K562 (cell line): ENCODE results near the gene DNAAF3. TPM values are rescaled to one million over a fixed set of nuclear protein-coding genes. Genes with fewer than 3 reads are reported as not detected.
A peak's percentile ranks its signal among the peaks of the same experiment; 100 is the strongest.

Experiments
- EGR1 ChIP-seq: fragments of 450-650 bp; conservative IDR thresholded peaks from 2 replicates; pipeline ENCODE4 v1.6.1; 2017; ENCODE audit warnings: mild to moderate bottlenecking
- EHMT2 ChIP-seq: fragments of 450-650 bp; IDR thresholded peaks from 2 replicates; pipeline ENCODE4 v1.6.1; 2018; ENCODE audit warnings: antibody characterized with exemption
- EP300 ChIP-seq: IDR thresholded peaks from 2 replicates; pipeline ENCODE4 v1.6.1; 2012; ENCODE audit warnings: low read length, improper control_type of control experiment
- EWSR1 ChIP-seq: fragments of 450-650 bp; IDR thresholded peaks from 2 replicates; pipeline ENCODE4 v1.6.1; 2018; ENCODE audit warnings: borderline replicate concordance, mild to moderate bottlenecking, low read depth, moderate library complexity; ENCODE audit not compliant: partially characterized antibody
- HNRNPK ChIP-seq: fragments of 200-400 bp; formaldehyde crosslinking; IDR thresholded peaks from one replicate; pipeline ENCODE4 v1.6.1; 2018; ENCODE audit warnings: mild to moderate bottlenecking, low read depth, low read length; ENCODE audit not compliant: poor library complexity, severe bottlenecking
- HNRNPUL1 ChIP-seq: fragments of 200-400 bp; formaldehyde crosslinking; IDR thresholded peaks from 2 replicates; pipeline ENCODE4 v1.6.1; 2017; ENCODE audit warnings: low read length
- KAT7 ChIP-seq: sonication (generic); formaldehyde crosslinking; IDR thresholded peaks from 2 replicates; pipeline ENCODE4 v1.8.0; 2022; ENCODE audit warnings: missing genetic modification reagents, mild to moderate bottlenecking, borderline replicate concordance
- NCOA2 ChIP-seq, 2 experiments: fragments of 450-650 bp; IDR thresholded peaks; 2 replicates each; pipeline ENCODE4 v1.6.1; 2018; ENCODE audit warnings: mild to moderate bottlenecking in 2 of 2, moderate library complexity in 1 of 2; ENCODE audit not compliant: partially characterized antibody in 2 of 2
- RCOR1 ChIP-seq, 2 experiments: IDR thresholded peaks; 2 replicates each; pipeline ENCODE4 v1.6.1; 2012; ENCODE audit warnings: low read depth in 2 of 2, low read length in 2 of 2, borderline replicate concordance in 1 of 2, improper control_type of control experiment in 1 of 2
- THAP12 ChIP-seq: fragments of 250-450 bp; sonication (Bioruptor Pico); IDR thresholded peaks from 2 replicates; pipeline ENCODE4 v1.9.0; 2021; ENCODE audit warnings: mild to moderate bottlenecking, inconsistent platforms
- ZNF23 ChIP-seq: fragments of 250-450 bp; sonication (Bioruptor Pico); IDR thresholded peaks from 2 replicates; pipeline ENCODE4 v1.4.0; 2020; ENCODE audit warnings: mild to moderate bottlenecking
- ZNF354B ChIP-seq: fragments of 250-450 bp; sonication (Bioruptor Pico); IDR thresholded peaks from 2 replicates; pipeline ENCODE4 v1.4.0; 2020
- ZNF444 ChIP-seq: fragments of 250-450 bp; sonication (Bioruptor Pico); IDR thresholded peaks from 2 replicates; pipeline ENCODE4 v1.4.0; 2020; ENCODE audit warnings: mild to moderate bottlenecking, moderate library complexity
- ZZZ3 ChIP-seq: fragments of 450-650 bp; IDR thresholded peaks from 2 replicates; pipeline ENCODE4 v1.6.1; 2016; ENCODE audit warnings: antibody characterized with exemption, mild to moderate bottlenecking, moderate library complexity
- polyA plus RNA-seq, 8 experiments: library from polyadenylated mRNA; depleted of rRNA in 4 of 8; stranded (reverse) in 5 of 8; unstranded in 3 of 8; fragments of >200 nt; fragmentation: Nextera tagmentation in 2 of 8; fragmentation: Illumina TruSeq in 1 of 8; extraction: Ambion mirVana in 2 of 8; extraction: Trizol in 1 of 8; gene quantifications; 2 replicates each; pipeline versions ENCODE4 v1.2.1 to v1.2.3, GENCODE V29; 2011 to 2014; ENCODE audit warnings: inconsistent platforms in 1 of 8, missing spikeins in 1 of 8
- total RNA-seq, 7 experiments: library from RNA; depleted of rRNA in 6 of 7; stranded (reverse); fragments of >200 nt in 6 of 7; fragmentation: Illumina TruSeq in 2 of 7; extraction: Trizol in 2 of 7; gene quantifications; 2 replicates each; pipeline versions ENCODE4 v1.2.1 to v1.2.3, GENCODE V29; 2011 to 2021; ENCODE audit warnings: low replicate concordance in 1 of 7
- TF ChIP-seq, protein P1 (sequence below): fragments of 450-650 bp; IDR thresholded peaks from 2 replicates; pipeline ENCODE4 v1.6.1; 2016; ENCODE audit warnings: antibody characterized with exemption
- TF ChIP-seq, protein P2 (sequence below): sonication (generic); IDR thresholded peaks from 2 replicates; pipeline ENCODE4 v1.6.1; 2016
- TF ChIP-seq, protein P3 (sequence below): sonication (generic); formaldehyde crosslinking; IDR thresholded peaks from 2 replicates; pipeline ENCODE4 v1.8.1; 2023; ENCODE audit warnings: mild to moderate bottlenecking, missing genetic modification reagents
- TF ChIP-seq, protein P4 (sequence below): fragments of 200-400 bp; formaldehyde crosslinking; IDR thresholded peaks from 2 replicates; pipeline ENCODE4 v1.6.1; 2017; ENCODE audit warnings: mild to moderate bottlenecking, low read depth, low read length, moderate library complexity

Gene DNAAF3
- total and polyA plus RNA-seq, 9 of the 15 experiments (the other 6 are each of a cell fraction or from before 2014, with no cell fraction given), result 21.6 to 61.5 (median 43.0) TPM

DNA sequence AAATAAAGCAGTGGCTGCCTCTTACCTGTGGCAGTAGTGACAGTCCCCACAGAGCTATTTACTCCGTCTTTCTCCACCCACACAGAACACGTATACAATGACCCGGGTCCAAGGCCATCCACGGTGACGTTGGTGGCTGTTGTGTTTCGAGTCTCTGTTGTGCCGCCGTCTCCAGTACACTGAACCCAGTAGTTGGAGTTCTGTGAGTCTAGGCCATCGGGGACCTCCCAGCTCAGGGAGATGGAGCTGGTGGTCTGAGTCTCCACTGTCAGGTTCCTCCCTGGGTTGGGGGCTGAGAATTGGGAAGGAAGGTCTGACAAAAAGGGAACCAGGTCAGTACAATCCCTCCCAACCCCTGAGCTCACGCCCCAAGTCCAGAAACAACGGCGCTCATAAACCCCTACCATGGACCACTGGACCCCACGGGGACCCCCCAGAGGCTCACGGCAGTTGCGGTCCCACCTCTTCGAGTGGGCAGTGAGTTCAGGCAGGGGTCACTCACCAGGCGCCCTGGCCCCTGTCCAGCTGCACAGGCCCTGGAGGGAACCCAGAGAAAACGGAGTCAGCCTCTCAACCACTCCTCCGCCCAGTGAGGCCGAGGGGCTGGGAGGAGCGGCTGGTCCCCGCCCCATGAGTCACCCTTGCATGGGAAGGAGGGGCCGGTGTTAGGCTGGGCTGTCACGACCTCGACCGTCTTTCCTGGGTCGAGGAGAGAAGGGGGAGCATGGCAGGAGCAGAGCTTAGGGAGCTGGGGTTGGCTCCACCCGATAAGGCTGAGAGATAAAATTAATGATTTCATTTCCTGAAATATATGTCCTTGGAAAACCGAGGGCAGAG is 40.5 kb upstream of the DNAAF3 start (continued):
- TF ChIP-seq, protein P1, sequence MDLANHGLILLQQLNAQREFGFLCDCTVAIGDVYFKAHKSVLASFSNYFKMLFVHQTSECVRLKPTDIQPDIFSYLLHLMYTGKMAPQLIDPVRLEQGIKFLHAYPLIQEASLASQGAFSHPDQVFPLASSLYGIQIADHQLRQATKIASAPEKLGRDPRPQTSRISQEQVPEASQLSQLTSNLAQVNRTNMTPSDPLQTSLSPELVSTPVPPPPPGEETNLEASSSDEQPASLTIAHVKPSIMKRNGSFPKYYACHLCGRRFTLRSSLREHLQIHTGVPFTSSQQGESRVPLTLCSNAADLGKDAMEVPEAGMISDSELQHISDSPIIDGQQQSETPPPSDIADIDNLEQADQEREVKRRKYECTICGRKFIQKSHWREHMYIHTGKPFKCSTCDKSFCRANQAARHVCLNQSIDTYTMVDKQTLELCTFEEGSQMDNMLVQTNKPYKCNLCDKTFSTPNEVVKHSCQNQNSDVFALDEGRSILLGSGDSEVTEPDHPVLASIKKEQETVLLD, result peak; percentile 34; the same call in 1 of the 2 replicates
- no peak for TF ChIP-seq HNRNPK
- TF ChIP-seq, protein P2, sequence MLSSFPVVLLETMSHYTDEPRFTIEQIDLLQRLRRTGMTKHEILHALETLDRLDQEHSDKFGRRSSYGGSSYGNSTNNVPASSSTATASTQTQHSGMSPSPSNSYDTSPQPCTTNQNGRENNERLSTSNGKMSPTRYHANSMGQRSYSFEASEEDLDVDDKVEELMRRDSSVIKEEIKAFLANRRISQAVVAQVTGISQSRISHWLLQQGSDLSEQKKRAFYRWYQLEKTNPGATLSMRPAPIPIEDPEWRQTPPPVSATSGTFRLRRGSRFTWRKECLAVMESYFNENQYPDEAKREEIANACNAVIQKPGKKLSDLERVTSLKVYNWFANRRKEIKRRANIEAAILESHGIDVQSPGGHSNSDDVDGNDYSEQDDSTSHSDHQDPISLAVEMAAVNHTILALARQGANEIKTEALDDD, result peak; percentile 26; the same call in 1 of the 2 replicates
- TF ChIP-seq, protein P3, sequence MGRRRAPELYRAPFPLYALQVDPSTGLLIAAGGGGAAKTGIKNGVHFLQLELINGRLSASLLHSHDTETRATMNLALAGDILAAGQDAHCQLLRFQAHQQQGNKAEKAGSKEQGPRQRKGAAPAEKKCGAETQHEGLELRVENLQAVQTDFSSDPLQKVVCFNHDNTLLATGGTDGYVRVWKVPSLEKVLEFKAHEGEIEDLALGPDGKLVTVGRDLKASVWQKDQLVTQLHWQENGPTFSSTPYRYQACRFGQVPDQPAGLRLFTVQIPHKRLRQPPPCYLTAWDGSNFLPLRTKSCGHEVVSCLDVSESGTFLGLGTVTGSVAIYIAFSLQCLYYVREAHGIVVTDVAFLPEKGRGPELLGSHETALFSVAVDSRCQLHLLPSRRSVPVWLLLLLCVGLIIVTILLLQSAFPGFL (CRISPR knock-in tag), result no peak
- TF ChIP-seq ZNF23, result no peak
- TF ChIP-seq EHMT2, result no peak
- TF ChIP-seq EGR1, result peak; percentile 64
- peak in 1 of 2 experiments; percentile 51; a peak in 1 of 4 replicates for TF ChIP-seq RCOR1 (IDR thresholded peaks at IDR 0.05; ENCODE audit: borderline replicate concordance in 1 of 2, low read depth in 2 of 2, low read length in 2 of 2)
- TF ChIP-seq ZNF354B (CRISPR knock-in tag), result no peak
- no peak for TF ChIP-seq HNRNPUL1
- TF ChIP-seq THAP12 (CRISPR knock-in tag), result no peak
- TF ChIP-seq NCOA2 (IDR thresholded peaks at IDR 0.05; ENCODE audit: partially characterized antibody in 2 of 2), result no peak
- no peak for TF ChIP-seq ZZZ3
- TF ChIP-seq EP300, result peak; percentile 72
- TF ChIP-seq, protein P4, sequence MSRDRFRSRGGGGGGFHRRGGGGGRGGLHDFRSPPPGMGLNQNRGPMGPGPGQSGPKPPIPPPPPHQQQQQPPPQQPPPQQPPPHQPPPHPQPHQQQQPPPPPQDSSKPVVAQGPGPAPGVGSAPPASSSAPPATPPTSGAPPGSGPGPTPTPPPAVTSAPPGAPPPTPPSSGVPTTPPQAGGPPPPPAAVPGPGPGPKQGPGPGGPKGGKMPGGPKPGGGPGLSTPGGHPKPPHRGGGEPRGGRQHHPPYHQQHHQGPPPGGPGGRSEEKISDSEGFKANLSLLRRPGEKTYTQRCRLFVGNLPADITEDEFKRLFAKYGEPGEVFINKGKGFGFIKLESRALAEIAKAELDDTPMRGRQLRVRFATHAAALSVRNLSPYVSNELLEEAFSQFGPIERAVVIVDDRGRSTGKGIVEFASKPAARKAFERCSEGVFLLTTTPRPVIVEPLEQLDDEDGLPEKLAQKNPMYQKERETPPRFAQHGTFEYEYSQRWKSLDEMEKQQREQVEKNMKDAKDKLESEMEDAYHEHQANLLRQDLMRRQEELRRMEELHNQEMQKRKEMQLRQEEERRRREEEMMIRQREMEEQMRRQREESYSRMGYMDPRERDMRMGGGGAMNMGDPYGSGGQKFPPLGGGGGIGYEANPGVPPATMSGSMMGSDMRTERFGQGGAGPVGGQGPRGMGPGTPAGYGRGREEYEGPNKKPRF, result no peak
- no peak for TF ChIP-seq ZNF444 (CRISPR knock-in tag)
- no peak; the same call in 1 of the 2 replicates for TF ChIP-seq KAT7 (CRISPR knock-in tag)
- TF ChIP-seq EWSR1, result no peak
